ENCODE results near the gene ERBB4.

Gene ERBB4

DNA sequence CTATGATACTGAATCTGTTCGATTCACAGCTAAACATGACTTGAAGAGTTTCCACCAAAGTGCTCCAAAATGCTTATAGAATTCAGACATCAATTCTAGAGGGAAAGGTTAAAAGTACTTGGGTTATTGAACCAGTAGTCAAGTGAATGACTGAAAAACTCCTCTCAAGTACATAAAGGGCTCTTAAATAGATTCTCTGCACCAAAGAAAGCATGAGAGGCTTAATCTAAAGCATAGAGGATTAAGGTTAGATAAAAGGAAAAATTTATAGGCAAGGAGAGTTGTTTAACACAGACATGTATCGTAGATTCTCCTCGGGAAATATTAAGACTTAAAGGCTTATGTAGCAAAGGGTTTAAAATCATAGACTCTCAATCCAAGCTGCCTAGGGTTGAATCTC is 701.4 kb downstream of the ERBB4 start:
- DNase-seq = no peak
- no peaks in the 10 kb centered on the region for H3K27me3 ChIP-seq (ENCODE audit: insufficient read depth, low read depth, severe bottlenecking)

DNA sequence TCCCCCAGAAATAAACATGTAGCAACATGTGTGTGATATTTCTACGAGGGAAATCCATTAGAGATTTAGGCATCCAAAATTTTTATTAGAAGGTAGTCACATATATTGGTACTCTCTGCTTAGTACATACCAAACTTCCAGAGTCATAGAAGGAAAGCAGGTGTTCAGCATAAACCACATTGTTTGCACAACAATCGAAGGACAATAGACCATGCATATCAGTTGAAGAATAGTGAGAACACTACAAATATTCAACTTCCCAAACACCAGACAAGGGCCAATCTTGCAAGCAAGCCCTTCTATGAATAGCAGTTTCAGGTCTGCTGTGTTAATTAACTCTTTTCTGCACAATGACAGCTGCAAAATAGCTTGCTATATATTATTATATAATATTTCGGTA is 702.2 kb downstream of the ERBB4 start:
- DNase-seq = no peak
- Histone ChIP-seq H3K36me3 (no peaks in the 10 kb centered on the region), H3K9me3 (ENCODE audit: severe bottlenecking) (no peaks in the 10 kb centered on the region), H3K27me3 (ENCODE audit: insufficient read depth, low read depth, severe bottlenecking) (no peaks in the 10 kb centered on the region), H3K4me3 (ENCODE audit: low read depth, low read length) (no peak overlapping the region), H3K27ac (no peak overlapping the region)
- TF ChIP-seq, protein P1, sequence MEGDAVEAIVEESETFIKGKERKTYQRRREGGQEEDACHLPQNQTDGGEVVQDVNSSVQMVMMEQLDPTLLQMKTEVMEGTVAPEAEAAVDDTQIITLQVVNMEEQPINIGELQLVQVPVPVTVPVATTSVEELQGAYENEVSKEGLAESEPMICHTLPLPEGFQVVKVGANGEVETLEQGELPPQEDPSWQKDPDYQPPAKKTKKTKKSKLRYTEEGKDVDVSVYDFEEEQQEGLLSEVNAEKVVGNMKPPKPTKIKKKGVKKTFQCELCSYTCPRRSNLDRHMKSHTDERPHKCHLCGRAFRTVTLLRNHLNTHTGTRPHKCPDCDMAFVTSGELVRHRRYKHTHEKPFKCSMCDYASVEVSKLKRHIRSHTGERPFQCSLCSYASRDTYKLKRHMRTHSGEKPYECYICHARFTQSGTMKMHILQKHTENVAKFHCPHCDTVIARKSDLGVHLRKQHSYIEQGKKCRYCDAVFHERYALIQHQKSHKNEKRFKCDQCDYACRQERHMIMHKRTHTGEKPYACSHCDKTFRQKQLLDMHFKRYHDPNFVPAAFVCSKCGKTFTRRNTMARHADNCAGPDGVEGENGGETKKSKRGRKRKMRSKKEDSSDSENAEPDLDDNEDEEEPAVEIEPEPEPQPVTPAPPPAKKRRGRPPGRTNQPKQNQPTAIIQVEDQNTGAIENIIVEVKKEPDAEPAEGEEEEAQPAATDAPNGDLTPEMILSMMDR (IDR thresholded peaks at IDR 0.05; ENCODE audit: low read depth, low read length) = no peak

More for the DNA sequence above, 701.4 kb downstream of the ERBB4 start:
- Histone ChIP-seq H3K27ac (no peak overlapping the region), H3K36me3 (no peaks in the 10 kb centered on the region), H3K4me3 (ENCODE audit: low read depth, low read length) (no peak overlapping the region), H3K9me3 (ENCODE audit: severe bottlenecking) (no peaks in the 10 kb centered on the region)
- TF ChIP-seq, protein P1 (IDR thresholded peaks at IDR 0.05; ENCODE audit: low read depth, low read length) = no peak

DNA sequence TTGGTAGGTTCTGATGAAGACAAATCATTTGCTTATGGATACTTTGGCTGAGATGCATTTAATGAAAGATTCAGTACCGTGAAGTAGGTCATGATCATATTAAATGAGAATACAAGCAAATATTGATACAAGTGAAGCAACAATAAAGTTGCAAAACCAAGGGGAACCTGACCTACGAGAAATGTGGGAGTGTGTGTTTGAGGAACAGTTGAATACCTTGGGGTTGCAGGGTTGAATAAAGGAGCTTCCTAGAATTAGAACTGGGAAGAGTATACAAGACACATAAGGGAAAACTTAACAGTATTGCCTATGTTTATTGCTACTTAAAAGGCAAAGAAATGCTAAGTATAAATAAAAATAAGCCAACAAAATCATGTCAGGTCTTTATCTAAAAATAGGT is 702.9 kb downstream of the ERBB4 start:
- H3K9me3 ChIP-seq (ENCODE audit: severe bottlenecking) = no peaks in the 10 kb centered on the region
- TF ChIP-seq, protein P1 (IDR thresholded peaks at IDR 0.05; ENCODE audit: low read depth, low read length) = no peak

DNA sequence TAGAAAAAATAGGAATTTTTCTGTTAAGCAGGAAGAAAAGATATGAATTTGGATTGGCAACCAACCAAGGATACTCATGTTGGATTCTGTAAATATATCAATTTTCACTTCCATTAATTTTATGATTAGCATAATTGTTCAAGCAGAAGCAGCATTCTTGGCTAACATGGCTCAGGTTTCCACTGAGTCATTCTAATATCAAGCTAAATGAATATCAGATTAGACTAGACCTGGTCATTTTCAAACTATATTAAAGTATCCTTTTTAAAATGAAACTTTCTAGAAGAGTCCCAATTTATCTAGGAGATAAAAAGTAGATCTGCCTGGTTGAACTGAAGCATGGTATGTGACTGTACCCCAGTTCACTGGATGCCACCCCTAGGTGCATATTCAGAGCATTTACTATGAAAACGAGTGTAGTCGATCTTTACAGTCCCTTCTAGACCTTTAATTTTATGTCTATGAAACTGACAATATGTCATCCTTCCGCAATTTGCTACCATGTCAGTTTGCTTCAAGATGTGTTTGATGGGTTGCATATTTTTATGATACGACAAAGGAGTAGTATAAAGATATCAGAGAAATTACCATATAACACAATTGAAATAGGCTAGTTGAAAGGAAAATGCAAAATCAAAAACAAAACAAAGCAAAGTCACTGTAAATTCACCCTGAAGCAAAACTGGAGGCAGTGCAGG is 704.9 kb downstream of the ERBB4 start:
- no peak for DNase-seq
- TF ChIP-seq, protein P1 (IDR thresholded peaks at IDR 0.05; ENCODE audit: low read depth, low read length) = no peak
- Histone ChIP-seq H3K4me3 (ENCODE audit: low read depth, low read length) (no peak overlapping the region), H3K27me3 (ENCODE audit: insufficient read depth, low read depth, severe bottlenecking) (no peaks in the 10 kb centered on the region), H3K27ac (no peak overlapping the region), H3K9me3 (ENCODE audit: severe bottlenecking) (no peaks in the 10 kb centered on the region), H3K36me3 (no peaks in the 10 kb centered on the region)

More for the DNA sequence above, 702.9 kb downstream of the ERBB4 start:
- no peaks in the 10 kb centered on the region for H3K27me3 ChIP-seq (ENCODE audit: insufficient read depth, low read depth, severe bottlenecking)
- no peak overlapping the region for H3K27ac ChIP-seq
- H3K36me3 ChIP-seq = no peaks in the 10 kb centered on the region
- DNase-seq = no peak
- no peak overlapping the region for H3K4me3 ChIP-seq (ENCODE audit: low read depth, low read length)

DNA sequence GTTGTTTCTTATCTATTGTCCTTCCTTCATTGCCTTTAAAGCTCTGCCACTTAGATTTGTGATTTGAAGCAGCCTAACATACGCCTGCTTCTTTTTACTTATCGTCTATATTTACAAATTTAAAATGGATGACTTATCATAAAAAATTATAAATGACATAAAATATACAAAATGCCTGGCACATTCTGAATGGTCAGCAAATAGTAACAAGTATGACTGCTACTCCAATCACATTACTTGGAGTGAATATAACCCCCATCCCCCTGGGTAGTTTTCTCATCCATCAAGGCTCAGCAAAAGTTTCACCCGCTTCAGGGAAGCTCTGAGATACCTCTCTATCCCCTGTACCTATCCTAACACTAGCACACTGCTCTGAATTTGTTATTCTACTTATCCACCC is 708.9 kb downstream of the ERBB4 start:
- Histone ChIP-seq H3K27ac (no peak overlapping the region), H3K36me3 (no peaks in the 10 kb centered on the region), H3K27me3 (ENCODE audit: insufficient read depth, low read depth, severe bottlenecking) (no peaks in the 10 kb centered on the region), H3K9me3 (ENCODE audit: severe bottlenecking) (no peaks in the 10 kb centered on the region), H3K4me3 (ENCODE audit: low read depth, low read length) (no peak overlapping the region)
- DNase-seq = no peak
- TF ChIP-seq, protein P1 (IDR thresholded peaks at IDR 0.05; ENCODE audit: low read depth, low read length) = no peak
